Renal cortex interstitium (tissue), 11 donors: Measurements from ENCODE around the gene LRRC15. TPM values are rescaled to one million over a fixed set of nuclear protein-coding genes. Genes with fewer than 3 reads are reported as not detected.

Source experiments
- DNase-seq, 11 donors: peaks; one replicate each; pipeline ENCODE4 v3.0.0-alpha.2; 2013; ENCODE audit warnings: low read depth in 9 of 11, low spot score in 4 of 11; ENCODE audit errors: extremely low read depth in 1 of 11
- polyA plus RNA-seq, 3 donors: library from polyadenylated mRNA; unstranded; fragments of 120-200 nt; gene quantifications; one replicate each; pipeline ENCODE4 v1.2.1, GENCODE V29; 2013; ENCODE audit not compliant: insufficient read length in 3 of 3

Gene LRRC15
- polyA plus RNA-seq, 3 donors: 0.05 to 0.08 (median 0.07) TPM

DNA sequence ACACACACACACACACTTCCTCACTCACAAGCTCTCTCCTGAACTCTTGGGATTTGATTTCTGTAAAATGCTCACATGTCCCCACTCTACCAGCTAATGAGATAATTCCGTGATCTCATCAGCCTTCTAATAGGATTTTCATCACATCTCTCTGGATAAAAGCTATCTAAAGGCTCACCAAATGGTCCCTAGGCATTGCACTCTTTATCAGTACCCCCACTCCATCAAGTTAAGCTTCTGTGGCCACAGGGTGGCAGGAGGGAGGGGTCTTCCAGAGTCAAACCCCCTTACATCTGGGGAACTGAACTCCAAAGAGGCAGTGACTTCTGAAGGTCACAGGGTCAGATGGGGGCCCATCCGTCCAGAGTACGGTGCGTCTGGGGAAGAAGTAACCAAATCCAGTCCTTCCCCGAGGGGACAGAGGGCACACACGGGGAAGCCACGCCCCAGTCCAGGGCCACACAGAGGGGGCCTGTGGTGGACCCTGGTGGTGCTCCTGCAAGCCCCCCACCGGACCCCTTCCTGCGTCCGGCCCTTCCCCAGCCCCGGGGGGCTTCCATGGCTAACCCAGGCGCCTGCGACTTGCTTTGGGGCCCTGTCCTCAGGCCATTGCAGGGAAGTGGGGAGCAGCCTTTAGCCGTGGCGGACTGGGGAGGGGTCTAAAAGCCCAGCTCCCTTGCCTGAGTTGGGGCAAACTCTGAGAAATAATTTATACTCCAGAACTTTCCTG lies 44.0 kb downstream of the LRRC15 start:
- no peak for DNase-seq

DNA sequence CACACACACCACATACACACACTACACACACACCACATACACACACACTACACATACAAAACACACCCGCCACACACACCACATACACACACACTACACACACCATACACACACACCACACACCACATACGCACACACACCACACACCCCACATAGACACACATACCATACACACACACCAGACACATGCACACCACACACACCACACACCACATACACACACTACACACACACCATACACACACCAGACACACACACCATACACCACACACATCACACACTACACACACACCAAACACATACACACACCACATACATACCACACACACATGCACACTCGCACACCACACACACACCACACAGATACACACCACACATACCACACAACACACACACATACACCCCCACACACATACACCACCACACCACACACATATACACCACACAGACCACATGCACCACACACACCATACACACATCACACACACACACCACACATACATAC lies 44.7 kb downstream of the LRRC15 start:
- DNase-seq: no peak

DNA sequence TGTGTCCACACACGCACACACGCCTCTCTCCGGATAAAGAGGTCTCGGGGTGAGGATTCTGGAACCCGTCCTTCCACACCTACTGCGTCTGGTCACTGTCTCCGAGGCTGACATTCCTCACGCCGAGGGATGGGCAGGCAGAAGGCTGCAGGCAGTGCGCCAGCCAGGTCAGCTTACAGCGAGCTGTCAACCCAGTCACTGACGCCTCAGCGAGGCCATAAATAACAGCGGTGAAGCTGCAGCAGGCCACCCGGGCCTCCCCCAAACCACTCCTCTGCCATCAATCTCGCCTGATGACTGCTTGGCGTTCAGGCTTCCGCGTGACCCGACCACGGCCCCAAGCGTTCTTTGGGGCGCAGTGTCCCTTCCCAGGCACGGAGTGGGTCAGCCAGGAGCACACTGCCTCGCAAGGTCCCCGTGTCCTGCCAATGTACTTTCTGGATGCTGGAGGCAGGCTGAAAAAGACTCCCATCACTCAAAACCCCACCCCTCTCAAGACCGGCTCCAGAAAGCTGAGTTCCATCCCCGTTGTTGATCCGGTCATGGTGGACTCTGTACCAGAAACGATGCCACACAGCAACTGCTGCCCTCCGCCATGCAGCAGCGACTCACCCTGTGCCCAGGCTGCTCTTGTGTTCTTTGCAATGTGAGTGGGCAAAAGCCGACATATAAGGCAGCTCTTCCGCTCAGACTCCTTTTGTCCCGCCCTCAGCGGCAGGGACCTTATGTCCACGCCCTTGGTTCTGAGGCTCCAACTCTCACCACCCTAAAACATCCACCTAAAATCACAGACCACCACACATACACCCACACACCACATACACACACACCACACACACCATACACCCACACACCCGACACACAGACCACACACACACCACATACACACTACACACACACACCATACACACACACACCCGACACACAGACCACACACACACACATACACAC lies 45.5 kb downstream of the LRRC15 start:
- peak in 5 of 11 donors; percentile 63 to 85 (median 80) for DNase-seq

DNA sequence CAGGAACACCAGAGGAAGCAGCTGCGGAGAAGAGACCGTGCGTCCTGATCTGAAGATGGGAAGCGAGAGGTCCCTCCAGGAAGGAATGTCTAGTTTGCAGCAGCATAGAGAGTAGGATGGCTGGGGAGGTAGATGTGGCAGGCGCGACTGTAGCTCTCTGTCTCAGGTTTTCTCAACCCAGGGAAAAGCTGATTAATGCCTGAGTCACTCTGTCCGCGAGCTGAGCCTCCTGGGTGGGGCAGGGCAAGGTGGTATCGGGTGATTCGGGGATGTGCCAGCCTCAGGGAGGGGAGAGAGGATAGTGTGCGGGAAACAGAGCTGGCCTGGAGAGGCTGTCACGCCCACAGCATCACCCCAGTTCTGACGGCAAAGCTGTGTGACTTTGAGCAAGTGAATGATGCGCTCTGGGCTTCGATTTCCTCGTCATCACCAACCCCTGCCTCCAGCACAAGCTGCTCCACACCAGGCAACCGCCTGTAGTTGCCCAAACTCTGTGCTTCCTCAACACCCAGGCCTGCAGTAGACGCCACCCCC lies 46.8 kb downstream of the LRRC15 start:
- DNase-seq: no peak

DNA sequence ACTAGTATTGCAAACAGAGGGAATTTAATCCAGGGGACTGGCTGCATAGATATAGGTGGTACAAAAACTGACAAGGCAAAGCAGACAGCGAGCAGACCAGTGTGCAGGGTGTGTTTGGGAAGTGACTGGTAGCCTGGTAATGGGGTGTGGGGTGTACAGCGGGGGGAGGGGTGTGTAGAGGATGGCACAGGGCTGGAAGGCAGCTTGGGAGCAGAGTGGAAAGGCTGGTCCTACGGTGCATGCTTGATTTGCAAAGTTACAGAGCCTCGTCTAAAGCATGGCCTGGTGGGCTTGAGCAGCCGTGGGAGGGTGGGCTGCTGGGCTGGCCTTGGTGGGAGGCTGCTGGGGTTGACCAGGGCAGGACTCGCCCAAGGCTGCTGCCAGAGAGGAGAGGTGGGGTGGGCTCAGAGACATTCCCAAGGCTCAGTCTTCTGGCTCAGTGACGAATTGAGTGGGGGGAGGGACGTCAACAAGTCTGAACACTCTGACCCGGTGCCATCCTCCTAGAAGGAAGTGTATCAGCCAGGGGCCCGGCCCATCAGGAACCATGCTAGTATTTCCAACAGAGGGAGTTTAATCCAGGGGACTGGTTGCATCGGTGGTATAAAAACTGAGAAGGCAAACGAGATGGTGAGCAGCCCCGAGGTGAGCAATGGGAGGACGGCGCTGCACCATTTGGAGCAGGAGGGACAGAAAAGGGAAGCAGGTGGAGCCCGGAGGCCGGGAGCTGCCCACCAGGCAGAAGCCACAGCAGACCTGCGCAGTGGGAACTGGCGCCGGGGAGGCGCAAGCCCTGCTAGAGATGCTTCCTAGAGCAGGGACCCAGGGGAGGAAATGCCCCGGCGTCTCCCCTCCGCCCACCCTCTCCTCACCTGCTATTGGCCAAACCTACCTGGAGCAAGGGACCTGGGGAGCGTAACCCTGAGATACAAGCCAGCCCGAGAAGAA lies 47.6 kb downstream of the LRRC15 start:
- no peak for DNase-seq

DNA sequence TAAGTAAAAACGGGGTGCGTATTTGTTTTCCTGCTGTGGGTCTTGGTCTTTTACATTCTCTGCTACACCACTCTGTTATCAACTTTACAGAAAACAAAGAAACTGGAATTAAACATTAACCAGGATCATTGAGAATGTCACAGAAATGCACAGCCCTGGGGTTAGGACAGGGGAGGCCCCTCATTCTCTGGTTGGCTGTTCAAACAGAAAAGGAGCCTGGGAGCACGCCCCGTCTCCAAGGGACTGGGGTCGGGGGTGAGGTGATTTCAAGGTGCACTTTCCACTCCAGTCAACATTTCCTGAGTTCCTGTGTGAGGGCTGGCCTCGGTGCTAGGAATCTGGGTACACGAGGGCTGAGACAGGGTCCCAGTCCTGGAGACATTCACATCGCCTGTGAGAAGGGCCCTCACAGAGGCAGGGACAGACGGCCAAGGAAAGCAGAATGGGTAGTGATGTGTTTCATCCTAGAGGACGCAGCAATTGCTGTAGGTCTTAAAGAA lies 48.7 kb downstream of the LRRC15 start:
- no peak for DNase-seq

DNA sequence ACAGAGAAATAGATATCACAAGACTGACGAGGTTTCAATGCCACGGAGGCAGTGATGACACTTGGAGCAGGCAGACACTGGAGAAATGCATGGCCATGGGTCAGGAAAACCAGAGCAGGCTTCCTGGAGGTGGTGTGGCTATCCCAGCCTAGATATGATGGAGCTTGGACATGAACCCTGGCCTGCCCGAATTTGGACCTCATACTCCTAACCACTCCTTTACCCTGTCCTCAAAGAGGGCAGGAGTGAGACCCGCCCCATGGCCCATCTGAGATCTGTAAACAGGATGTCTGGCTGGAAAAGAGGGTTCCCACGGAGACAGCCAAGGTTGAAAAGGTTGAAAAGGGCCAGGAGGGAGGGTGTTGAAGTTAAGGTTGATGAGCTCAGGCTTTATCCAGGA lies 49.4 kb downstream of the LRRC15 start:
- no peak for DNase-seq

DNA sequence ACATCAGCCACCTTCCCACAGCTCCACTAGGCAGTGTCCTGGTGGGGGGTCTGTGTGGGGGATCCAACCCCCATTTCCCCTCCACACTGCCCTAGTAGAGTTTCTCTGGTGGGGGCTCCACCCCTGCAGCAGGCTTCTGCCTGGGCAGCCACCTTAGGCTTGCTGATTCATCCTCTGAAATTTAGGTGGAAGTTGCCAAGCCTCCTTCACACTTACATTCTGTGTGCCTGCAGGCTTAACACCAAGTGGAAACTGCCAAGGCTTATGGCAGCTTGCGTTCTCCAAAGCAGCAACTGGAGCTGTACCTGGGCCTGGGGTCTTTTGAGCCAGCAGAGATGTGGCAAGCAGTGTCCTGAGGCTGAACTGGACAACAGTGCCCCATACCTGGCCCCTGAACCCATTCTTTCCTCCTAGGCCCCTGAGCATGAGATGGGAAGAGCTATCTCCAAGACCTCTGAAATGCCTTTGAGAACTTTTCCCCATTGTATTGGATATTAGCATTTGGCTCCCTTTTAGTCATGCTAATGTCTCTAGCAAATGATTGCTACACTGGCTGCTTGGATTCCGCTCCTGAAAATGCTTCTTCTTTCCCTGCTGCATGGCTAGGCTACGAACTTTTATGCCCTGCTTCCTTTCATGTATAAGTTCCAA lies 50.9 kb downstream of the LRRC15 start:
- no peak for DNase-seq

DNA sequence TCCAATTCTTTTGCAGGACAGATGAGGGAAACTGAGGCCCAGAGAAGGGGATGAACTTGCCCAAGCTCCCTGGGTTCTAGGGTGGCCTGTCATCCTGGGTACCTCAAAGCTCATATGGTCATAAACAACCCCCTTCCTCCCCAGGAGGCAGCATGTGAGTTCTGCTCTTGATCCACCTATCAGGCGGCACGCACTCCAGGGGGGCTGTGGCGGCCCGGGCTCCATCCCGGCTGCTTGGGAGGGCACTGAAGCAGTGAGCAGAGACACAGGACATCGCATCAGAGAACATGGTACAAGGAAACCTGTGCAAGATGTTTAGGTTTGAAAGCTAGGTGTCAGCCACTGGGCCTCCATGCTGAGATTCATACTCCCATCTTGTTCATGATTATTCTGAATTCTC lies 52.6 kb downstream of the LRRC15 start:
- DNase-seq: no peak

DNA sequence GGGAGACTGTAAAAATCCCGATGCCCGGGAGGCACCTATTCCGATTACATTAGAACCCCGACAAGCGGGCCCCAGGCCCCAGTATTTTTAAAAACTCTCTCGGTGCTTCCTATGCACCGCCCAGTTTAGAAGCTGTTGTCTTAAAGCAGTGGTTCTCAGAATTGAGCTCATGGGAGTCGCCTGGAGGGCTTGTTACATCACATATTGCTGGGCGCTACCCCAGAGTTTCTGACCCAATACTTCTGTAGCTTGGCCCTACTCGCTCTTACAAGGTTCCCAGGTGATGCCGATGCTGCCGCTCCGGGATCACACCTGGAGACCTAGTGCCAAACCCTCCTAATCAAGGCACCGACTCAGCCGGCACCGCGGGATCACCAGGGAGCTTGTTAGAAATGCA lies 53.6 kb downstream of the LRRC15 start:
- DNase-seq: no peak

DNA sequence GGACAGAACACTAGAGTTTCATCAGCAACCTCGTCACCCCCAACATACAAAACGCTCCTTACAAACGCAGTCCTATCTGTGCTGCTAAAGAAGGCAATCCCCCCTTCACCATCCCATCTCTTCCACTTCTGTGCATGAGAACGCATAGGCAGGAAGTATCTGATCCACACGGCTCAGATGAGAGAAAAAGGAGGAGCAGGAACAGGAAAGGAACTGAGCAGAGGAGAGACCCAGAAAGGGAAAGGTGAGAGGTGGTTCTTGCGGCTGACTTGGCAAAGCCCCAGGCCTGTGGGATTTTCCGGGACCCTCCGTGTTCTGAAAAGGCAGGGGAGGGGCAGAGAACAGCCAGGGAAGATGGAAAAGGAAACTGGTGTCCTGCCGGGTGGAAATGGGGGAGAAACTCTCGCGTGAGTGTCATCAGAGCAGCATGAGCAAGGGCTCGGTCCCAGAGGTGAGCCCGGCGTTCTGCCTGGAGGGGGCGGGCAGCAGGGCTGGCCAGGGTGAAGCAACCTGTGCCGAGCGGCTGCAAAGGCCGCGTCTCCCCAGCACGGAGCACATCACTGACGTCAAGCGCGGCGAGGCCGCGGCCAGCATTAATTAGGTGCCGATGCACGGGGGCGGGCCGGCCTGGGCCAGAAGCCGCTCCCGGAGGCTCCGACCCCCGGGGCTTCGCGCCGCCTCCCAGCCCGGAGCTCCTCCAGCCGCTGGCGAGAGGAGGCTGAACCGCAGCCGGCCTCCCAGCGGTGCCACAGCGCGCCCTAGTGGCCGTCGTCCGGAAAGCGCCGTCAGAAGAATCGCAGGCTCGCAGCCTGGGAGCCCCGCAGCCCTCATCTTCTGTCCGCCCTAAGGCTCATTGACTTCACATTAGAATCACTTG lies 54.2 kb downstream of the LRRC15 start:
- peak in 6 of 11 donors; percentile 78 to 85 (median 82) for DNase-seq

DNA sequence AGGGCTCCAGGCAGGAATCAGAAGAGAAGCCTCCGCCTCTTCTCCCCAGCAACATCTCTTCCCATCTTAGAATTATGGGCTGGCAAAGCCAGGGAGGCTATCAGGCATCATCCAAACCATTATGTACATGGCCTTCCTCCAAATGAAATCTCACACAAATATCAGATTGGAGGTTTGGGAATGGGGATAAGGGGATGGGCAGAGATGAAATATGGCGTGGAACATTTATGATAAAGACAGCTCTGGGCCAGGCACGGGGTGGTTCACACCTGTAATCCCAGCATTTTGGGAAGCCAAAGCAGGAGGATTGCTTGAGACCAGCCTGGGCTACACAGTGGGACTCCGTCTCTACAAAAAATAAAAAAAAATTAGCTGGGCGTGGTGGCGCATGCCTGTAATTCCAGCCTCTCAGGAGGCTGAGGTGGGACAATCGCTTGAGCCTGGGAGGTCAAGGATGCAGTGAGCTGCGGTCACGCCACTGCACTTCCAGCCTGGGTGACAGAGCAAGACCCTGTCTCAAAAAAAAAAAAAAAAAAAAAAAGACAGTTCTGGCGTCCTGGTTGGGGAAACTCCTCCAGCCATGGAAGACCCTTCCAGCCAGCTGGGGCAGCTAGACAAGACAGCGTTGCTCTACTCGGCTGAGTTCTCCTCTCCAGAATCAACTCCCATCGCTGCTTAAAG lies 55.0 kb downstream of the LRRC15 start:
- DNase-seq: no peak

DNA sequence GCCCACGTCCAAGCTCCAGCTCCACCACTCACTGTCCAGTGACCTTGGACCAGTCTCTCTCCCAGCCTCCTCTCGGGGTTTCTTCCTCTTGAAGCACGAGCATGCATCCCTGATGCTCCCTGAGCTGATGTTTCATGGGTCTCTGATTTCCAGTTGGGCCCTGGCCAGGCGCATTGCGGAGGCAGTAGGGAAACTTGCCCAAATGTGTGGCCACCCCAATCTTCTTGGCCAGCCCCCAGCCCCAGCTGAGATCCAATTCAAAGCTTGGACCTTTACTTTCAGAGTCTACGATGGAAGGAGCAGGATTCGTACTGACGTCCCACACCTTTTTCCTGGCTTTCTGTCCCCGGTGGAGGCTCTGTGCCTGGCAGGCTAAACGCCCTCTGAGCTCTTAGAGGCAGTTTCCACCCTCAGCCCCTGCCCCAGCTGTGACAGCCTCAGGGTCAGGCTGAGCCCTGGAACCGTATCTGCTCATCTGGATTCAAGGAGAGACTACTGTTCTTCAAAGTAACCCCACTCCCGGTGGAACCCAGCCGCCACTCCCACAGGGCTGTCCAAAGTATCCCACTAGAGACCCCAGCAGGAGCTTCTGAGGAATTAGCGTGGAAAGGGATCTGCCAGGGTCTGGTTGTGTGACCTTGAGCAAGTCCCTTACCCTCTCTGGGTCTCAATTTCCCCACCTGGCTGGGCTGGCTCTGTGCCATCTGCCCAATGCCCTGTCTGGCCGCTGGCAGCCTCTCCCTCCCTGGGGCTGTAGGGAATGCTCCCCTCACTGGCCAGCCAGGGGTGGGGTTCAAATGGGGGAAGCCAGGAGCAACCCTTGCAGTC lies 55.8 kb downstream of the LRRC15 start:
- DNase-seq: no peak

DNA sequence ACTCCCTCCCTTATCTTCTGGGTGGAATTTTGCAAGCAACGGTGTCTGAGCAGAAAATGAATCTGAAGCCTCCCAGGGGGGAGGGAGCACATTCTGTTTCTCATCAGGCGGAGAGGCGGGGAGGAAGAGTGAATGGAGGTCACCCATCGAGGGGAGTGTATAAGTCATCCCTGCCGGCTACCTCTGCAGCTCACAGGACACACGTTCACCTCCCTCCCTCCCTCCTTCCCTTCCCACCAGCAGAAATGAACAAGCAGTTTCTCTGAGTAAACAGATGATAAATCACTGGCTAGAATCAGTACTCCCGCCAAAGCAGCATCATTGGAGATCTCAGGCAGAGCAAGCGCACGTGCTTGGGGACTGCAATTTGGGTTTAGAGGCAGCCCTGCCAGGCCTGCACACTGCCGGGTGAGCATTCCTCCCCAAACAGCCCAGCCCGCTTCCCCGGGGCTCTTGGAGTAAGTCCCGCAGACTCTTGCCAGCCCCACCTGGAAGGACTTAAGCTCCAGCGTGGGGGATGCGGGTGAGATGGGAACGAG lies 56.7 kb downstream of the LRRC15 start:
- DNase-seq: peak in 2 of 11 donors; percentile 69 to 76

DNA sequence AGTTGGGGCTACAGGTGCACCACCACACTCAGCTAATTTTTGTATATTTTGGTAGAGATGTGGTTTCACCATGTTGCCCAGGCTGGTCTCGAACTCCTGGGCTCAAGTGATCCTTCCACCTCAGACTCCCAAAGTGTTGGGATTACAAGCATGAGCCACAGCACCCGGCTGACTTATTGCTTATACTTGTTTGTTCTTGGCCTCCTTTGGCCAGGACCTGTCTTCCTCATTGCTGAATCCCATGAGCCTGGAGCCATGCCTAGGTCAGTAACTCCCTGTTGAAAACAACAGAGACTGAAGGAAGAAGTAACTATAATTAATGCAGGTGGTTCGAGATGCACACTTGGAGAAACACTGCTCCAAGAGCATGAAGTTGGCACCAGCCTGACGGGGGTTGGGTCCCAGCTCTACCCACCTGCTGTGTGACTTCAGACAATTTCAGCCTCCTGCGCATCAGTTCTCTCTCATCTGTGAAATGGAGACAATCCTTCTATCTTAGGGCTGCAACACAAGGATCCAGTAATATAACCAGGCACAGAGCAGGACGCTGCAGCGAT lies 57.3 kb downstream of the LRRC15 start:
- DNase-seq: no peak
